ENCODE data around the gene RALGAPA1.

Gene RALGAPA1

GRCh38 chr14:35506927-35507326, 302.2 kb downstream of the RALGAPA1 start:
- Histone ChIP-seq H3K4me1 (ENCODE audit: low read length) (no peaks in the 10 kb centered on the region), H3K79me2 (ENCODE audit: low read length) (no peaks in the 10 kb centered on the region), H3K9ac (ENCODE audit: low read length) (no peak overlapping the region), H3K9me3 (replicated peaks; ENCODE audit: insufficient read depth, low read length) (no peaks in the 10 kb centered on the region), H3K4me2 (ENCODE audit: low read depth, low read length) (no peak overlapping the region), H3K27me3 (replicated peaks; ENCODE audit: insufficient read depth, low read length) (no peaks in the 10 kb centered on the region), H3K9me2 (replicated peaks; ENCODE audit: insufficient read depth, low read length) (no peaks in the 10 kb centered on the region), H3K36me3 (replicated peaks; ENCODE audit: insufficient read depth, low read length) (no peaks in the 10 kb centered on the region), H3K27ac (ENCODE audit: low read length) (no peak overlapping the region), H2AFZ (ENCODE audit: low read length) (no peak overlapping the region), H4K20me1 (ENCODE audit: insufficient read depth, low read length) (no peaks in the 10 kb centered on the region), H3K4me3 (ENCODE audit: low read length) (no peak overlapping the region), H3F3A (ENCODE audit: insufficient read depth, low read length) (no peaks in the 10 kb centered on the region)
- no peak for DNase-seq
- TF ChIP-seq EZH2 (optimal IDR thresholded peaks at IDR 0.05; ENCODE audit: low read depth, low read length) (no peak), CTCF (IDR thresholded peaks at IDR 0.05; ENCODE audit: low read length) (no peak), EZH2phosphoT487 (IDR thresholded peaks at IDR 0.05; ENCODE audit: low read length) (no peak)

- Histone ChIP-seq H3F3A (ENCODE audit: insufficient read depth, low read length) (no peaks in the 10 kb centered on the region), H3K4me1 (ENCODE audit: low read length) (no peaks in the 10 kb centered on the region), H3K4me3 (ENCODE audit: low read length) (no peak overlapping the region), H3K9me2 (replicated peaks; ENCODE audit: insufficient read depth, low read length) (no peaks in the 10 kb centered on the region), H3K36me3 (replicated peaks; ENCODE audit: insufficient read depth, low read length) (no peaks in the 10 kb centered on the region), H3K9me3 (replicated peaks; ENCODE audit: insufficient read depth, low read length) (no peaks in the 10 kb centered on the region), H3K9ac (ENCODE audit: low read length) (no peak overlapping the region), H4K20me1 (ENCODE audit: insufficient read depth, low read length) (no peaks in the 10 kb centered on the region), H3K27ac (ENCODE audit: low read length) (no peak overlapping the region), H3K79me2 (ENCODE audit: low read length) (no peaks in the 10 kb centered on the region), H3K27me3 (replicated peaks; ENCODE audit: insufficient read depth, low read length) (no peaks in the 10 kb centered on the region), H2AFZ (ENCODE audit: low read length) (no peak overlapping the region), H3K4me2 (ENCODE audit: low read depth, low read length) (no peak overlapping the region)
- no peak for DNase-seq
- TF ChIP-seq EZH2 (optimal IDR thresholded peaks at IDR 0.05; ENCODE audit: low read depth, low read length): no peak
- no peak for TF ChIP-seq EZH2phosphoT487 (IDR thresholded peaks at IDR 0.05; ENCODE audit: low read length)
- no peak for TF ChIP-seq CTCF (IDR thresholded peaks at IDR 0.05; ENCODE audit: low read length)
These were observed 302.6 kb downstream of the RALGAPA1 start for GRCh38 chr14:35506461-35506860.

- no peak overlapping the region for H3K27ac ChIP-seq (ENCODE audit: low read length)
- TF ChIP-seq CTCF (IDR thresholded peaks at IDR 0.05; ENCODE audit: low read length) (no peak), EZH2phosphoT487 (IDR thresholded peaks at IDR 0.05; ENCODE audit: low read length) (no peak), EZH2 (optimal IDR thresholded peaks at IDR 0.05; ENCODE audit: low read depth, low read length) (no peak)
These were observed 304.8 kb downstream of the RALGAPA1 start for GRCh38 chr14:35504260-35504659.

More at GRCh38 chr14:35504260-35504659, 304.8 kb downstream of the RALGAPA1 start:
- no peaks in the 10 kb centered on the region for H4K20me1 ChIP-seq (ENCODE audit: insufficient read depth, low read length)
- H3K36me3 ChIP-seq (replicated peaks; ENCODE audit: insufficient read depth, low read length): no peaks in the 10 kb centered on the region
- no peaks in the 10 kb centered on the region for H3K4me1 ChIP-seq (ENCODE audit: low read length)
- no peak overlapping the region for H3K4me2 ChIP-seq (ENCODE audit: low read depth, low read length)
- H3K9me3 ChIP-seq (replicated peaks; ENCODE audit: insufficient read depth, low read length): no peaks in the 10 kb centered on the region
- H3K27me3 ChIP-seq (replicated peaks; ENCODE audit: insufficient read depth, low read length): no peaks in the 10 kb centered on the region
- no peaks in the 10 kb centered on the region for H3F3A ChIP-seq (ENCODE audit: insufficient read depth, low read length)
- no peak for DNase-seq
- no peaks in the 10 kb centered on the region for H3K9me2 ChIP-seq (replicated peaks; ENCODE audit: insufficient read depth, low read length)
- no peak overlapping the region for H3K9ac ChIP-seq (ENCODE audit: low read length)
- H3K79me2 ChIP-seq (ENCODE audit: low read length): no peaks in the 10 kb centered on the region
- no peak overlapping the region for H3K4me3 ChIP-seq (ENCODE audit: low read length)
- H2AFZ ChIP-seq (ENCODE audit: low read length): no peak overlapping the region

Data from MM.1S (cell line).